RWPE1 (cell line): ENCODE results near the gene CFAP61.

ENCODE experiments used
- CTCF ChIA-PET: fragments of 350-600 bp; sonication (Branson Sonifier 250); formaldehyde crosslinking; extraction: SDS; loops from one replicate; lab custom pipeline; 2021; lab: Yijun Ruan, JAX
- POLR2A ChIA-PET: fragments of 400-600 bp; formaldehyde crosslinking; extraction: SDS; loops from one replicate; lab custom pipeline; 2020; ENCODE audit warnings: antibody characterized with exemption; ENCODE audit not compliant: low non-redundant PET; lab: Yijun Ruan, JAX
- DNase-seq: peaks from one replicate; pipeline ENCODE4 v3.0.0; 2012; ENCODE audit warnings: low spot score
- H3K27ac ChIP-seq: fragments of 450-650 bp; 2 replicates; pipeline ENCODE4 v1.5.1; 2017
- CTCF ChIP-seq: fragments of 450-650 bp; conservative IDR thresholded peaks from 2 replicates; pipeline ENCODE4 v1.5.1; 2017; ENCODE audit warnings: low read depth, mild to moderate bottlenecking

CFAP61 gene

DNA sequence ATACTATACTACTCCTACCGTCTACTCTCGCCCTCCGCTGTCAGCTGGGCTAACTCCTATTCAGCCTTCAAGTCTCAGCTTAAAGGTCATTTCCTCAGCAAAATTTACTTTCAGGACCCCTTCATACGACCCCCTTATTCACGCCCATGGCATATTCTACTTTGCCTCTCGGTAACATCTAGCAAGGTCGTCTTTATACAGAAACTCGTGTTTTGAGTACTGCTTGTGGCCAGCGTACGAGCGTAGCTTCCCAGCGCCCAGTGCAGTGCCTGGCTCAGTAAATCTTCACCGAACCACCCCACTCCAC is 612 bp upstream of the CFAP61 start:
- ChIA-PET CTCF (interaction anchor here (0.6 kb wide), 1 partner anchor 53 kb away, joined by 7 read pairs; no protein-coding TSS in a partner anchor), POLR2A (no interaction called here)
- TF ChIP-seq CTCF: no peak
- peak overlapping the region; percentile 83 for H3K27ac ChIP-seq
- peak; percentile 3 for DNase-seq

- ChIA-PET CTCF (no interaction called here), POLR2A (no interaction called here)
- no peak overlapping the region for H3K27ac ChIP-seq
- TF ChIP-seq CTCF: no peak
- no peak for DNase-seq
Observed at GRCh38 chr20:20060234-20060998, 8.1 kb downstream of the CFAP61 start.

- POLR2A ChIA-PET: no interaction called here
- no peak for TF ChIP-seq CTCF
- CTCF ChIA-PET: interaction anchor here (1.2 kb wide), 1 partner anchor 11 kb away, joined by 4 read pairs; no protein-coding TSS in a partner anchor
Observed at GRCh38 chr20:20063941-20064702, 11.8 kb downstream of the CFAP61 start.

DNA sequence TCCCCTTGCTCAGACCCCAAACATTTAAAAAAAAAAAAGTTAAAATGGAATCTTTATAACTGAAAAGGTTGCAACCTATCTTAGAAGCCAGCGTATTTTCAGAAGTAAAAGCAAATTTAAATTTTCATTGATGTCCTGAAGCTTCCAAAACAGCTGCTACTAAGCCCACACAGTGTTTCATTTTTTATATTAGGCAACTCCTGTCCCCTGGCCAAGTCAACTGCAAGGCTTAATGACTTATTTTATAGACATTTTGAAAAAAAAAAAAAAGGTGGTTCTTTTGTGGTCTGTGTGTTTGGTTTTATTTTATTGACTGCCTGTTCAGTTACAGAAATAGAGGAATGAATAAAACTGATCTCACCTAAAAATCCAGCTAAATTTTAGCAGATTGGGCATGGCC is 13.0 kb downstream of the CFAP61 start:
- DNase-seq: no peak
- ChIA-PET POLR2A (no interaction called here), CTCF (interaction anchor here (0.7 kb wide), 1 partner anchor 1320 kb away, joined by 6 read pairs; no protein-coding TSS in a partner anchor)
- no peak for TF ChIP-seq CTCF
- H3K27ac ChIP-seq: no peak overlapping the region

More at GRCh38 chr20:20063941-20064702, 11.8 kb downstream of the CFAP61 start:
- no peak for DNase-seq
- no peak overlapping the region for H3K27ac ChIP-seq

- ChIA-PET POLR2A (no interaction called here), CTCF (no interaction called here)
- no peak for TF ChIP-seq CTCF
- no peak overlapping the region for H3K27ac ChIP-seq
- no peak for DNase-seq
Observed at GRCh38 chr20:20070871-20071726, 18.8 kb downstream of the CFAP61 start.

DNA sequence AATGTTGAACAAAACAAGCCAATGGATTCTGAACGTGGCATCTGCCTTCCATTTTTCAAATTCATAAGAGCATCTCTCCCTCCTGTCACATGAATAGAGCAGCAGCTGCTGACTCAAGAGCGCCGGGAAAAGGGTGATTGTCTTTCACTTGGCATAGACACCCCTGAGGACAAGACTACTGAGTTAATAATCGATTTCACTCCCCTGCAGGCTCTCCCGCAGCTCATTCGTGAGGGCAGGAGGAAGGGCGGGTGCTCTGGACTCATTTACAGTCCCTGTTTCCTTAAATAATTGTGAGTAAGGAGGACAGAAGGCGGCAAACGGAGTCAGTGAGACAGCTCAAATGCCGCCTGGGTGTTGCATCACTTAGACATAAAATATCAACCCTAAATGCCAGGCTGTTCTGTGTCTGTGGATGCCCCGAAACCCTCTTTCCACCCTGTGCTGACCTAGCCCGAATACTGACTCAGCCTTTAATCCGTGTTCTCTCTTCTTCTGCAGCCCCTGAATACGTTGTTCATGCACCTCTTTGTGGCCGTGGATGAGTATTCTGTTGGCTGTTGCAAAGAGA is 21.6 kb downstream of the CFAP61 start:
- POLR2A ChIA-PET: no interaction called here
- no peak for DNase-seq

More for the DNA sequence above, 21.6 kb downstream of the CFAP61 start:
- no peak overlapping the region for H3K27ac ChIP-seq
- no peak for TF ChIP-seq CTCF
- CTCF ChIA-PET: no interaction called here
